Measurements from ENCODE around the gene DPH2.

Gene DPH2

GRCh38 chr1:43970502-43970901 is 692 bp downstream of the DPH2 start:
- DNase-seq, result no peak

DNA sequence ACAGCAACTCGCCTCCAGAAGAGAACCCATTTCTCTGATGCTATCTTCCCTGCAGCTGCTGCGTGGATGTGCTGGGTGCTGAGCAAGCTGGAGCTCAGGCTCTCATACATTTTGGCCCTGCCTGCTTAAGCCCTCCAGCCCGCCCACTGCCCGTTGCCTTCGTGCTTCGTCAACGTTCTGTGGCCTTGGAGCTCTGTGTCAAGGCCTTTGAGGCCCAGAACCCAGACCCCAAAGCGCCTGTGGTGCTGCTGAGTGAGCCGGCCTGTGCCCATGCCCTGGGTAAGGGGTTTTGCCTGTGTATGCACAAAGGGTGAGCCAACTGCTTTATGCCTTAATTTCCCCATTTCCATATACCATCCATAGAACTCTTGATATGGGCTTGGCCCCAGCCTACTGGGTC is 1.1 kb downstream of the DPH2 start:
- DNase-seq, result no peak

DNA sequence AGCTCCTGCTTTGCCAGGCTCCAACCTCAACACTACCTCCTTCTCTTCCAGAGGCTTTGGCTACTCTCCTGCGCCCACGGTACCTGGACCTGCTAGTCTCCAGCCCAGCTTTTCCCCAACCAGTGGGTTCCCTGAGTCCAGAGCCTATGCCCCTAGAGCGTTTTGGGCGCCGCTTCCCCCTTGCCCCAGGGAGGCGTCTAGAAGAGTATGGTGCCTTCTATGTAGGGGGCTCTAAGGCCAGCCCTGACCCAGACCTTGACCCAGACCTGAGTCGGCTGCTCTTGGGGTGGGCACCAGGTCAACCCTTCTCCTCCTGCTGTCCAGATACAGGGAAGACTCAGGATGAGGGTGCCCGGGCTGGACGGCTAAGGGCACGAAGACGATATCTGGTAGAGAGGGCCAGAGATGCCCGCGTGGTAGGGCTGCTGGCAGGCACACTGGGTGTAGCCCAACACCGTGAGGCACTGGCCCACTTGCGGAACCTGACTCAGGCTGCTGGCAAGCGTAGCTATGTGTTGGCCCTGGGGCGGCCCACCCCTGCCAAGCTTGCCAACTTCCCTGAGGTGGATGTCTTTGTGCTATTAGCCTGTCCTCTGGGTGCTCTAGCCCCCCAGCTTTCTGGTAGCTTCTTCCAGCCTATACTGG is 1.6 kb downstream of the DPH2 start:
- DNase-seq, result no peak

- no peak for DNase-seq
Observed at GRCh38 chr1:43973981-43974442, 4.2 kb downstream of the DPH2 start.

- DNase-seq, result peak; percentile 96
Observed at GRCh38 chr1:43974443-43975248, 4.8 kb downstream of the DPH2 start, which contains the start of gene ATP6V0B. TSS of gene ATP6V0B (plus strand) at chr1:43974960. CDS start at chr1:43975041, 81 bp downstream.

DNA sequence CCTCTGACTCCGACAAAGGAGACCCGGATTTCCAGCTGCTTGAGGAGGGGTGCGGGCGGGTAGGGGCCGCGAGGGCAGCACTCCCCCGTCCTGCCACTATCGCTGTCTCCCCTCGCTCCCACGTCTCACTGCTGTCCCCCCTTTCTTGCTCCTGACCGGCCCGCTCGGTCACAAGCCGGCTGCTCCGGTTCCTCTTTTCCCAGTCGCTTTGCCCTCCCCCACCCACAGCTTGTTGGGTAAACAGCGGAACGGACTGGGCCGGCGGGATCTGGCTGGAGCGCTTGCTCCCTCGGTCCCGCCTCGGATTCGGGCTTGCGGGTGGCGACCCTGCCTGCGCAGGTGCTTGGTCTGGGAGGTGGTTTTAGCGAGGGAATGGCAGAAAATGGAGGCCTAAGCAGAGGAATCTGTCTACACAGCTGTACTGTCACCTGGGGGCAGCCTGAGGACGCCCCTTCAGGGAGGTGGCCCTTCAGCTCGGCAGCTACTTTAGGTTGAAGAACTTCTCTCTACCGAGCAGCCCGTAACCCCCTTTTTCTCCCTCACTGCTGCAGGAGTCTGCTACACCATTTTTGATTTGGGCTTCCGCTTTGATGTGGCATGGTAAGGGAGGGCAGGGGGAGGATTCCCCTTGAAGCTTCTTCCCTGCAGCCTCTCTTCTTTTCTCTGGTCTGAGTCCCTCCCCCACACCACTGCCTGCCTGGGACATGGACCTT is 5.6 kb downstream of the DPH2 start:
- DNase-seq, result no peak

GRCh38 chr1:43976045-43976444 is 6.2 kb downstream of the DPH2 start:
- no peak for DNase-seq

DNA sequence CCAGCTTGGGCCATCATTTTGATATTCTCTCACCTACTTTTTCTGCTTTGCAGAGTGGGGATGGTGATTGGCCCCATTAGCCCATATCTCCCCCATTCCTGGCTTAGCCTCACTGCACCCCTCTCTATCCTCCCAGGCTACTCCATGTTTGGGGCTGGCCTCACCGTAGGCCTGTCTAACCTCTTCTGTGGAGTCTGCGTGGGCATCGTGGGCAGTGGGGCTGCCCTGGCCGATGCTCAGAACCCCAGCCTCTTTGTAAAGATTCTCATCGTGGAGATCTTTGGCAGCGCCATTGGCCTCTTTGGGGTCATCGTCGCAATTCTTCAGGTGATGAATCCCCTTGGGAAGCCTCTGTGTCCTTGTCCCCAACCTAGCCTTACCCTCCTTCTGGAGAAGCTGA is 7.1 kb downstream of the DPH2 start:
- no peak for DNase-seq

- no peak for DNase-seq
Observed at GRCh38 chr1:43977376-43978263, 7.8 kb downstream of the DPH2 start.

- no peak for DNase-seq
Observed at GRCh38 chr1:43978264-43978550, 8.4 kb downstream of the DPH2 start.

DNA sequence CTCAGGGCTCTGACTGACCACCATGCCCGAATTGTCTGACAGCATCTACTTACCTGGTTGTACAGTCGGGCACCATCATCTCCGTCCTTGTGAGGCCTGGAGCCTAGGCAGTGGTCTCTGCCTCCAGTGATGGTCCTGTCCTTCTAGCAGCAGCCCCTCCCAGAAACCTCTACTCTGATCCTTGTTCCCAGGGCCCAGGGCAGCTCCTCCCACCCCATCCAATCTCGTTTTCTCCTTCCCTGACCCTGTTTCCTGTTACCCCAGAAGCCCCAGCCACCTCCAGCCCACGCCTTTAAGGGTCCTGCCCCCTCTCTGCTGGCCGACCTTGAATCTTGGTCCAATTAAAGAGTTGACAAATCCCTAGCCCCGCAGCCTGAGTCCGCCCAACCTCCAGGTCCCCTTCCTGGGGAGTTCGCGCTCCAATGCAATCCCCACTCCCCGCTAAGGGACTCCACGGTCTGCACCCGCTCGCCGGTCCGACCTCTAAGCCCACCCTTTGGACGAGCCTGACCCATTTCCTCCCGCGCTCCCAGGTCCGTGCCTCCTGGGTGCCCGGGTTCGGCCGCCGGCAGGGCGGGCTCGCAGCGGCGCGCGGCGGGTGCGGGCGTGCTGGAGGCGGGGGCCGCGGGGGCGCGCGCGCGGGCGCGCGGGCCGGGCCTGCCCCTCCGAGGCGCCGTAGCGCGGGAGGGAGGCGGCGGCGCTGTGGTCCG is 8.9 kb downstream of the DPH2 start, which contains the start of gene B4GALT2:
Gene B4GALT2 (plus strand): TSS at position 660 of the 710 bp plus-strand sequence. CDS start 1,951 bp downstream, outside the sequence.
- peak; percentile 57 for DNase-seq

- DNase-seq, result no peak
Observed at GRCh38 chr1:43979261-43979527, 9.4 kb downstream of the DPH2 start.

DNA sequence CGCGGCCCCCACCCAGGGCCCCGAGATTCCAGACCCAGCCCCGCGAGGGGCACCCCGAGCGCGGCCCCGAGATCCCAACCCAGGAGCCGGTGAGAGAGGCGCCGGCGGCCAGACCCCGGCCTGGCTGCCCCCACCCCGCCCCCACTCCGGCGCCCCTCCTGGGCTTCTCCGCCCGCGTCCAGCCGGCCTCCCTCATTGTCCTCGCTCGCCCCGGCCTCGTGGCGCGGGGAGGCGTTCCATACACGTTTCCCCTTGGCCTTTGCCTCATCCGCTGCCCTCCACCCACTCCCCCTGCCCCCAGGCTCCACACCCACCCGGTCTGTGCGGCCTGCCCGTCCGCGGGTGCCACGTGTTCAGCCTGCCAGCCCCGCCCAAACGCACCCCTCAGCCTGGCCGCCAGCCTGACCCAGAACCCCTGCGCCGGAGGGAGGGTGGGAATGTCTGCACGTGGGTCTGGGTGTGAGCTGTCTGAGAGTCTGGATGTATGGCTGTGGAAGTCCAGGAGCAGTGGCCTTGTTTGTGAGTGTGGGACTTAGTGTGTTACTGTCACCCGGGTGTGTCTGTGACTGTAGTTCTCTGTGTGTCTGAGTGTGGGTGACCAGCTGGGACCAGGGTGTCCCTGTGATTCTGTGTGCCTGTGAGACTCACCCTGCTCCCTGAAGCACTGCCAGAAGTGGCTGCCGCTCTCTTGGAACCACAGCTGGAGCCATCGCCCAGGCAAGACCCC is 9.9 kb downstream of the DPH2 start:
- DNase-seq, result peak; percentile 8

- no peak for DNase-seq
Observed at GRCh38 chr1:43980255-43981134, 10.7 kb downstream of the DPH2 start.

- DNase-seq, result no peak
Observed at GRCh38 chr1:43981135-43981491, 11.3 kb downstream of the DPH2 start.

DNA sequence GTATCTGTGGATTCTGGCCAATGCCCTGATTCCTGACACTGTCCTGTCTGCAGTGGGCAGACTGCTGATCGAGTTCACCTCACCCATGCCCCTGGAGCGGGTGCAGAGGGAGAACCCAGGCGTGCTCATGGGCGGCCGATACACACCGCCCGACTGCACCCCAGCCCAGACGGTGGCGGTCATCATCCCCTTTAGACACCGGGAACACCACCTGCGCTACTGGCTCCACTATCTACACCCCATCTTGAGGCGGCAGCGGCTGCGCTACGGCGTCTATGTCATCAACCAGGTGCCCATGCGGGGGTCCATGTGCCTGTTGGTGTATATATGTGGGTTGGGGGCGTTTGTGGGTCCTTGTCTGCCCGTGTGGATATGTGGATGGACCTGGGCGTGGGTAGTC is 11.8 kb downstream of the DPH2 start:
- no peak for DNase-seq

GRCh38 chr1:43982241-43982640 is 12.4 kb downstream of the DPH2 start:
- DNase-seq, result no peak

- no peak for DNase-seq
Observed at GRCh38 chr1:43982808-43983207, 13.0 kb downstream of the DPH2 start.

DNA sequence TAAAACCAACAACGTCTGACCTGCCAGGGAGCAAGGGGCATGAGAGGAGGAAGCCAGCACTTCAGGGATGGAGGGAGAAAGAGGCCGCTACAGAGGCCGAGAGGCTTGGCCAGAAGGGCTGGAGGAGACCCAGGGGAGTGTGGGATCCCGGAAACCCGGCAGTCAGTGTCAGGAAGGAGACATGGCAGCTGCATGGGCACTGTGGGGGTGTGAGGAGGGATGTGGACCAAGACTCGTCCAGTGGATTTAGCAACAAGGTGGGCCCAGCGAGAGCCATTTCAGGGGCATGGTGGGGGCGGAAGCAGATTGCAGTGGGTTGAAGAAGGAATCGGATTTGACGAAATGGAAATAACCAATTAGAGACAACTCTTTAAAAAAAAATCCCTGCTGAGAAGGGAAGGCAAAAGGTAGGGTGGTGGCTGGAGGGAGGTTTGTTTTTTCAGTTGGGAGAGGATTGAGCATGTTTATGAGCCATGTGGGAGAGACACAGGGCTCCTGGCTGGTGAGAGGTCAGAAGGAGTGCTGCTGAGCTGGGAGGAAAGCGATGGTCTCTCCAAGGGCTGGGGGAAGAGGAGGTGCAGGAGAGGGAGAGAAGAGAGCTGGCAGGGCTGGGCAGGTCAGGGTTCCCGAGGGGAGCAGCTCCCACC is 13.6 kb downstream of the DPH2 start:
- no peak for DNase-seq

- DNase-seq, result no peak
Observed at GRCh38 chr1:43984855-43985254, 15.0 kb downstream of the DPH2 start.

Measured in NCI-H345 (cell line).